ENCODE data around the gene REXO5.
"Not testable (repeated sequence)": the region's sequence is repeated elsewhere in the genome, so short reads cannot be mapped to it uniquely, and the experiment has no call there.

REXO5 gene

DNA sequence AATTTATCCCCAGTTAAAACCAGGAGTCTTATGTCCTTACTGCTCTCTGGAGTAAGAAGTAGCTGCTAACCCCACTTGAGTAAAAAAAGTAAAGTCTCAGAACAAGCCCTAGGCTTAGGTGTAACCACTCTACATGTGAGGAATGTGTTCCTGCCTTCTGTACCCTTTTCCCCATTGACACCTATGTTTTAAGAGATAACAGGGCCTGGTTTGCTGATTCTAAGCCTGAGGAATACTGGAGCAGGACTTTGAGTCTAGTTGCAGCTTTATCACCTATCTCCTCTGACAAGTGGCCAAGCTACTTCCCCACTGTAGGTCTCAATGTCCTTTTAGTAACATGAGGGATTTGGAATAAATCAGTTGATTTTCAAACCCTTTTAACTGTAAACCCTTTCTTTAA lies 40.2 kb downstream of the REXO5 start:
- no peak overlapping the region for H3K4me3 ChIP-seq
- H3K36me3 ChIP-seq (replicated peaks): peaks cover 14% of the 10 kb centered on the region
- in situ Hi-C loops (cut with MboI; ENCODE audit: low sequenced_read_pairs): loop anchor here (5.0 kb wide), 1 partner anchor 236 kb away; no protein-coding TSS in a partner anchor
- peaks cover 1% of the 10 kb centered on the region; the same call in 1 of the 2 replicates for H3K4me1 ChIP-seq
- no peak for DNase-seq (ENCODE audit: low spot score in 2 of 2)
- H3K27me3 ChIP-seq (ENCODE audit: low read depth): no peaks in the 10 kb centered on the region
- H3K9me3 ChIP-seq: no peaks in the 10 kb centered on the region

DNA sequence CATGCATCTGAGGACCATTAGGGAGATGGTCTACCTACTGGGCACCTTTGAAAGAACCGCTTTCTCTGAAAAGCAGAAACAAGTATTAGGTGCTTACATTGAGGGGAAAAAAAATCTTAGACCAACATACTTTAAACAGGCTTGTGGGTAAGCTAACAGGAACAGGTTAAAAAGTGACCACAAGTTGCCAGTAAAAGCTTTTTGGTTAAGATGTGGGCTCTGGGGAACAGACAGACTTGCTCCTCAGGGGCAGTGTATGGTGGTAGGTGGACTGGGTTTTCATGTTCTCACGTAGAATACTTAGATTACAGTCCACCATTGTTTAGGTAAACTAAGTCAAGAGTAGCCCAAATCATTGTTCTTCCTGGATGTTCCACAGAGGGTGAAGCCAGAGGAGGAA lies 41.2 kb downstream of the REXO5 start:
- in situ Hi-C loops (cut with MboI; ENCODE audit: low sequenced_read_pairs): loop anchor here (5.0 kb wide), 1 partner anchor 235 kb away; no protein-coding TSS in a partner anchor
- Histone ChIP-seq H3K36me3 (replicated peaks) (peaks cover 14% of the 10 kb centered on the region), H3K4me3 (no peak overlapping the region), H3K27me3 (ENCODE audit: low read depth) (no peaks in the 10 kb centered on the region), H3K4me1 (no peaks in the 10 kb centered on the region), H3K9me3 (no peaks in the 10 kb centered on the region)
- DNase-seq (ENCODE audit: low spot score in 2 of 2): no peak

GRCh38 chr16:20849589-20850390 lies 43.5 kb downstream of the REXO5 start:
- H3K4me3 ChIP-seq: no peak overlapping the region
- H3K36me3 ChIP-seq (replicated peaks): peaks cover 10% of the 10 kb centered on the region
- DNase-seq (ENCODE audit: low spot score in 2 of 2): peak; percentile 55 to 81
- no peaks in the 10 kb centered on the region for H3K9me3 ChIP-seq
- in situ Hi-C loops (cut with MboI; ENCODE audit: low sequenced_read_pairs): loop anchor here (5.0 kb wide), 1 partner anchor 233 kb away; no protein-coding TSS in a partner anchor
- H3K27me3 ChIP-seq (ENCODE audit: low read depth): no peaks in the 10 kb centered on the region
- H3K4me1 ChIP-seq: no peaks in the 10 kb centered on the region

- H3K4me3 ChIP-seq: no peak overlapping the region
- in situ Hi-C loops (cut with MboI; ENCODE audit: low sequenced_read_pairs): no loop called here
- H3K4me1 ChIP-seq: no peaks in the 10 kb centered on the region
These were observed 44.7 kb downstream of the REXO5 start for GRCh38 chr16:20850981-20851380.

DNA sequence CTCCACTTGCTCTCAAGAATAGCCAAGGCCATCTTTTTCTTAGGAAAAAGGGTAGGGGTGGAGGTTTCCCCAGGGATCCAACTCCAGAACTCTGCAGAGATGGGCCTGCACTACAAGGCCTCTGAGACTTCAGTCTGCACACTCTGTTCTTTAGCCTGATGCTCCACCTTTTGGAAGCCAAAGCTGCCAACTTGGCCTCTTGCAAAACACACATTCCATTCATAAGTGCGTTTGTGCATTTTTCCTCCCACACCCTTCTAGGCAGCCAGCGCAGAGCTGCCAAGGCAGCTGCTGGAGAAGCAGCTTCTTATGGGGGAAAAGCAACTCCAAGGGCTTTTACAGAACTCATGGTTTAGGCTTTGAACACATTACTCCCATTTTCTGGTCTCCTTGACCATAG lies 45.3 kb downstream of the REXO5 start:
- in situ Hi-C loops (cut with MboI; ENCODE audit: low sequenced_read_pairs): no loop called here
- Histone ChIP-seq H3K27me3 (ENCODE audit: low read depth) (no peaks in the 10 kb centered on the region), H3K4me3 (no peak overlapping the region), H3K9me3 (no peaks in the 10 kb centered on the region), H3K36me3 (replicated peaks) (peaks cover 8% of the 10 kb centered on the region; the same call in 1 of the 2 replicates), H3K4me1 (no peaks in the 10 kb centered on the region)
- no peak for DNase-seq (ENCODE audit: low spot score in 2 of 2)

More at GRCh38 chr16:20850981-20851380, 44.7 kb downstream of the REXO5 start:
- peaks cover 8% of the 10 kb centered on the region for H3K36me3 ChIP-seq (replicated peaks)
- no peak for DNase-seq (ENCODE audit: low spot score in 2 of 2)
- H3K27me3 ChIP-seq (ENCODE audit: low read depth): no peaks in the 10 kb centered on the region
- H3K9me3 ChIP-seq: no peaks in the 10 kb centered on the region

DNA sequence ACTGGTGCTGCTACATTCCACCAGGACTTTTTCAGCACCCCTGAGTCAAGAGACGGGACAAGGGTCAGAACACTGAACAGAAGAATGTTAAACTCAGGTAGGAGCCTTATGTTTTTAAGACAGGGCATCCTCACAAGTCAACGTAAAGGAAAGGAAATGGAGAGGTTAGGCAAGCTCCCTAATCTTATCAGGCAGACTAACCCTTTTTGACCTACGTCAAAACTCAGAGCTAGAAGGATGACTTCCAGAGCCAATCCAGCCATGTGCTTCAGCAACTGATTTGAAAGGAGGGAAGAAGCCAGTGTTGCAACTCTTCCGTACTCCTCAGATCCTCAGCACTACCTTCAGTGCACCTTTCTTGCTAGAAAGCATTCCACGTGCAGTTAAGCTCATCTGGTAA lies 46.8 kb downstream of the REXO5 start:
- H3K4me1 ChIP-seq: no peaks in the 10 kb centered on the region

DNA sequence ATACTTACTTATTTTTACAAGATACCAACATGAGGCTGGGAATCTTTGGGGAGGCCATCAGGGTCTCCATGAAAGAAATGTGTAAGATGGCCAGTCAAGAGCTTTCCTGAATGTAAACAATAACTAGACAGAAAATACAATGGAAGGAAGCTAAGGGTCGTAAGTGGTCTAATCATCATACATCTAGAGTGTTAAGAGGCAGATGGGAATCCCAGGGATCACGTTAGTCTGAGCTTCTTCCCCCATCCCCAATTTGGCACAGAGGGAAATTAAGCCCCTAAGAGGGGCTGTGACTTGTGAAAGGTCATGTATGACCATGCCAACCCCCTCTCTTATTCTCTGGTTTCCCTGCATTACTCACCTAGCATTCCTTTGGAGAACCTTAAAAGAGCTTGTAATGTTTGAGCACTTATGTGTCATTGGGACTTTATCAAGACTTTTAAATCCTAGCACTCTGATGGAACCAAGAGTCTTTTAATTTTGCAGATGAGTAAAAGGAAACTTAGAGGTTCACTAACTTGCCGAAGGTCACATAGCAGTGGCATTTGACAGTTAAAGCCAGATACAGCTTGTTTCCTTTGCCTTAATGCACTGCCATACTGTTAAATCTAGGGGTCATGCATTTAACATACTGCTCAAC lies 47.8 kb downstream of the REXO5 start:
- in situ Hi-C loops (cut with MboI; ENCODE audit: low sequenced_read_pairs): no loop called here
- Histone ChIP-seq H3K27me3 (ENCODE audit: low read depth) (no peaks in the 10 kb centered on the region), H3K4me1 (no peaks in the 10 kb centered on the region), H3K36me3 (replicated peaks) (peaks cover 5% of the 10 kb centered on the region; the same call in 1 of the 2 replicates), H3K4me3 (no peak overlapping the region), H3K9me3 (no peaks in the 10 kb centered on the region)
- no peak for DNase-seq (ENCODE audit: low spot score in 2 of 2)

More for the DNA sequence above, 46.8 kb downstream of the REXO5 start:
- Histone ChIP-seq H3K4me3 (no peak overlapping the region), H3K9me3 (no peaks in the 10 kb centered on the region), H3K36me3 (replicated peaks) (peaks cover 8% of the 10 kb centered on the region; the same call in 1 of the 2 replicates), H3K27me3 (ENCODE audit: low read depth) (no peaks in the 10 kb centered on the region)
- DNase-seq (ENCODE audit: low spot score in 2 of 2): no peak
- in situ Hi-C loops (cut with MboI; ENCODE audit: low sequenced_read_pairs): no loop called here

DNA sequence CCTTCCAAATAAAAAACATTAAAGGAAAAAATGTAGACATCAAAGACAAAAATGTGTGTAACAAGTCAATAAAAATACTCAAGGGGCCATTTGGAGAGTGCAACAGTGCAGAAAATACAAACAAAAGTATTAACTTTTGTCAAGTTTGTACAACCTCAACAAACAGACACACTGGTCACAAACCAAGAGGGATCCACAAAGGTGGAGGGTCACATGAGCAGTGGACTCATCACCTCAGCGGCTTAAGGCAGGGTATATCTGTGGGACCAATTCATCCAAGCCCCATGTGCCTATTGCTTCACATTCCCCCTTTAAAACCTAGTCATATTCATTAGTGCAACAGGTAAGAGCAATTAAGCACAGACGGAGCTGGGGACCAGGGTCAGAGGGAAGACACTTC lies 48.6 kb downstream of the REXO5 start:
- in situ Hi-C loops (cut with MboI; ENCODE audit: low sequenced_read_pairs): no loop called here
- H3K4me1 ChIP-seq: no peaks in the 10 kb centered on the region
- DNase-seq (ENCODE audit: low spot score in 2 of 2): no peak
- peaks cover 9% of the 10 kb centered on the region for H3K36me3 ChIP-seq (replicated peaks)
- no peak overlapping the region for H3K4me3 ChIP-seq
- no peaks in the 10 kb centered on the region for H3K9me3 ChIP-seq
- no peaks in the 10 kb centered on the region for H3K27me3 ChIP-seq (ENCODE audit: low read depth)

- Histone ChIP-seq H3K4me1 (no peaks in the 10 kb centered on the region), H3K27me3 (ENCODE audit: low read depth) (no peaks in the 10 kb centered on the region), H3K4me3 (no peak overlapping the region), H3K36me3 (replicated peaks) (peaks cover 11% of the 10 kb centered on the region), H3K9me3 (no peaks in the 10 kb centered on the region)
- no peak for DNase-seq (ENCODE audit: low spot score in 2 of 2)
- in situ Hi-C loops (cut with MboI; ENCODE audit: low sequenced_read_pairs): no loop called here
These were observed 51.0 kb downstream of the REXO5 start for GRCh38 chr16:20857281-20857680.

DNA sequence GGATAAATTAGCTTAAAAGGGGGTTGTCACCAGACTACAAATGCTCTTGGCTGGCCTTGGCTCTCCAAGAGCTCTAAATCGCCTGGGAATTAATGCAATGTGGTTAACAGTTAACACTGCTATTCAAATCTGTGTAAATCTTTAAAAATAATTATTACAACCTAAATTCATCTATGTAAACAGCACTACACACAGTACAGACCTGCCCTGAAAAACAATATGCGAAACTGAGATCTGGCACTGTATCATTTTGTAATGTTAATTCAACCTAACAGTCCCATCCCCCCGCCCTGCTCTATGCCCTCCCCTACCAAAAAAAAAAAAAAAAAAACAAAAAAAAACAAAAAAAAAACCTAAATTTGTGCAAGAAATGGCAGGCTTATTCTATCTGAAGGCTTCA lies 52.9 kb downstream of the REXO5 start:
- no peak overlapping the region for H3K4me3 ChIP-seq
- peaks cover 11% of the 10 kb centered on the region for H3K36me3 ChIP-seq (replicated peaks)
- H3K27me3 ChIP-seq (ENCODE audit: low read depth): no peaks in the 10 kb centered on the region
- no peak for DNase-seq (ENCODE audit: low spot score in 2 of 2)
- H3K9me3 ChIP-seq: no peaks in the 10 kb centered on the region
- no peaks in the 10 kb centered on the region; the same call in 1 of the 2 replicates for H3K4me1 ChIP-seq
- in situ Hi-C loops (cut with MboI; ENCODE audit: low sequenced_read_pairs): no loop called here

- H3K27me3 ChIP-seq (ENCODE audit: low read depth): no peaks in the 10 kb centered on the region
- H3K4me1 ChIP-seq: no peaks in the 10 kb centered on the region; the same call in 1 of the 2 replicates
- in situ Hi-C loops (cut with MboI; ENCODE audit: low sequenced_read_pairs): no loop called here
- H3K9me3 ChIP-seq: no peaks in the 10 kb centered on the region
- H3K36me3 ChIP-seq (replicated peaks): peaks cover 11% of the 10 kb centered on the region
- no peak for DNase-seq (ENCODE audit: low spot score in 2 of 2)
- no peak overlapping the region for H3K4me3 ChIP-seq
These were observed 53.4 kb downstream of the REXO5 start for GRCh38 chr16:20859699-20860098.

DNA sequence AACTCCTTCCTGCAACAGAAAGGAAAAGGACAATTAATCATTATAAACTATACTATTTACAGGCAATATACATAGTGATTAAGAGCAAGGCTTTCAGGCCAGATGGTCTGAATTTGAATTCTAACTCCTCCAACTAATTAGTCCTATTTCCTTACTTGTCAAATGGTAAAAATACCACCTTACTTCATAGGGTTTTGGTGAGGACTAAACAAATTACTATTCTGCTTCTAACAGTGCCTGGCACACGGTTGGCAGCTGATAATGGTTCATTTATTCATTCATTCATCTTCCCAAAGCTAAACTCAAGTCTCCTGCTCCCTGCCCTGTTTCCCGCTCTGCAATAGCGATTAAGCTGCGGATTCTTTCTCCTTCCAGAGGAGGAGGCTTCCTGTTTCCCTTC lies 54.0 kb downstream of the REXO5 start:
- Histone ChIP-seq H3K36me3 (replicated peaks) (peaks cover 11% of the 10 kb centered on the region), H3K4me3 (no peak overlapping the region), H3K9me3 (no peaks in the 10 kb centered on the region), H3K27me3 (ENCODE audit: low read depth) (no peaks in the 10 kb centered on the region), H3K4me1 (no peaks in the 10 kb centered on the region; the same call in 1 of the 2 replicates)
- no peak for DNase-seq (ENCODE audit: low spot score in 2 of 2)
- in situ Hi-C loops (cut with MboI; ENCODE audit: low sequenced_read_pairs): no loop called here

DNA sequence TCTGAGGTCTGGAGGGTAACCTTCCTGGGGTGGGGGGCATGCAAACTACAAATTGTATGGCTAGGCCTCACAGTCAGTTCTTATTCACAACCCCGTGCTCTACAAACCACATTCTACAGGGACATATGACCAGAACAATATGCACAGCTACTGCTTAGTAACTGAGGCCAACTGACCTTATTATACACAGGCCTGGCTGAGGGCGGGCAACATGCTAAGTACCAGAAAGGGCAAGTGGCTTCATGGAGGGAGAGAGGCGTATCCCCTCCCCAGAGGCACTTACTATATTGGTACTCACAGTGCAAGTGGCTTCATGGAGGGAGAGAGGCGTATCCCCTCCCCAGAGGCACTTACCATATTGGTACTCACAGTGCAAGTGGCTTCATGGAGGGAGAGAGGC lies 54.7 kb downstream of the REXO5 start:
- H3K4me1 ChIP-seq; H3K4me3 ChIP-seq; H3K27me3 ChIP-seq (ENCODE audit: low read depth); DNase-seq (ENCODE audit: low spot score in 2 of 2); H3K9me3 ChIP-seq; in situ Hi-C loops (cut with MboI; ENCODE audit: low sequenced_read_pairs): not testable (repeated sequence)
- peaks cover 11% of the 10 kb centered on the region for H3K36me3 ChIP-seq (replicated peaks)
